ENCODE data around the gene DGKG.

The DGKG gene

GRCh38 chr3:186172353-186172752 is 189.7 kb downstream of the DGKG start:
- in situ Hi-C loops (cut with MboI; ENCODE audit: low sequenced_read_pairs, unreplicated experiment) = no loop called here
- DNase-seq (ENCODE audit: low spot score) = no peak
- TF ChIP-seq, protein P1, sequence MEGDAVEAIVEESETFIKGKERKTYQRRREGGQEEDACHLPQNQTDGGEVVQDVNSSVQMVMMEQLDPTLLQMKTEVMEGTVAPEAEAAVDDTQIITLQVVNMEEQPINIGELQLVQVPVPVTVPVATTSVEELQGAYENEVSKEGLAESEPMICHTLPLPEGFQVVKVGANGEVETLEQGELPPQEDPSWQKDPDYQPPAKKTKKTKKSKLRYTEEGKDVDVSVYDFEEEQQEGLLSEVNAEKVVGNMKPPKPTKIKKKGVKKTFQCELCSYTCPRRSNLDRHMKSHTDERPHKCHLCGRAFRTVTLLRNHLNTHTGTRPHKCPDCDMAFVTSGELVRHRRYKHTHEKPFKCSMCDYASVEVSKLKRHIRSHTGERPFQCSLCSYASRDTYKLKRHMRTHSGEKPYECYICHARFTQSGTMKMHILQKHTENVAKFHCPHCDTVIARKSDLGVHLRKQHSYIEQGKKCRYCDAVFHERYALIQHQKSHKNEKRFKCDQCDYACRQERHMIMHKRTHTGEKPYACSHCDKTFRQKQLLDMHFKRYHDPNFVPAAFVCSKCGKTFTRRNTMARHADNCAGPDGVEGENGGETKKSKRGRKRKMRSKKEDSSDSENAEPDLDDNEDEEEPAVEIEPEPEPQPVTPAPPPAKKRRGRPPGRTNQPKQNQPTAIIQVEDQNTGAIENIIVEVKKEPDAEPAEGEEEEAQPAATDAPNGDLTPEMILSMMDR (IDR thresholded peaks at IDR 0.05; ENCODE audit: borderline replicate concordance, control extremely low read depth, extremely low read depth, insufficient read depth, missing control alignments) = no peak

GRCh38 chr3:186171521-186171920 is 190.5 kb downstream of the DGKG start:
- in situ Hi-C loops (cut with MboI; ENCODE audit: low sequenced_read_pairs, unreplicated experiment) = no loop called here
- TF ChIP-seq, protein P1 (IDR thresholded peaks at IDR 0.05; ENCODE audit: borderline replicate concordance, control extremely low read depth, extremely low read depth, insufficient read depth, missing control alignments) = no peak

DNA sequence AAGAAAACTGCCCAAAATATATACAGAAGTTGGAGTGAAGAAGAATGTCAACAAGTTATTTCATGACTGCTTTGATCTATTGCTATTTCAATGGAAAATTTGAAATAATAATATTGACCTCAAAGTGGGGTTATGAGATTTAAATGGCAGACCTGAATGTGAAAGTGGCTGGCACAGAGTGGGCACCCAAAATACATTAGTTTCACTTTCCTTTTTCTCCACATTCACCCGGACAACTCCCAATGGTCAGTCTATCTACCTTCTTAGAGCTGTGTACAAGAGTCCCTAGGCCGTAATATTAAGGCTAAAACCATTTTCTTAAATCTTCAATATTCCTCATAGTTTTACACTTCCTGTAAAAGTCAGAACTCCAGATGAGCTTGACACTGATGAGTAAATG is 191.5 kb downstream of the DGKG start:
- DNase-seq (ENCODE audit: low spot score) = no peak
- in situ Hi-C loops (cut with MboI; ENCODE audit: low sequenced_read_pairs, unreplicated experiment) = no loop called here
- TF ChIP-seq, protein P1 (IDR thresholded peaks at IDR 0.05; ENCODE audit: borderline replicate concordance, control extremely low read depth, extremely low read depth, insufficient read depth, missing control alignments) = no peak

More at GRCh38 chr3:186171521-186171920, 190.5 kb downstream of the DGKG start:
- no peak for DNase-seq (ENCODE audit: low spot score)

GRCh38 chr3:186169379-186169778 is 192.7 kb downstream of the DGKG start:
- in situ Hi-C loops (cut with MboI; ENCODE audit: low sequenced_read_pairs, unreplicated experiment) = no loop called here
- DNase-seq (ENCODE audit: low spot score) = no peak

GRCh38 chr3:186168976-186169375 is 193.1 kb downstream of the DGKG start:
- in situ Hi-C loops (cut with MboI; ENCODE audit: low sequenced_read_pairs, unreplicated experiment) = no loop called here
- no peak for DNase-seq (ENCODE audit: low spot score)
- TF ChIP-seq, protein P1 (IDR thresholded peaks at IDR 0.05; ENCODE audit: borderline replicate concordance, control extremely low read depth, extremely low read depth, insufficient read depth, missing control alignments) = no peak

More at GRCh38 chr3:186169379-186169778, 192.7 kb downstream of the DGKG start:
- TF ChIP-seq, protein P1 (IDR thresholded peaks at IDR 0.05; ENCODE audit: borderline replicate concordance, control extremely low read depth, extremely low read depth, insufficient read depth, missing control alignments) = no peak

GRCh38 chr3:186167646-186168395 is 194.2 kb downstream of the DGKG start:
- no peak for DNase-seq (ENCODE audit: low spot score)
- TF ChIP-seq, protein P1 (IDR thresholded peaks at IDR 0.05; ENCODE audit: borderline replicate concordance, control extremely low read depth, extremely low read depth, insufficient read depth, missing control alignments) = no peak
- in situ Hi-C loops (cut with MboI; ENCODE audit: low sequenced_read_pairs, unreplicated experiment) = no loop called here

All from GM13976 (cell line).